HepG2 (cell line): ENCODE results near the gene EHBP1. TPM values are rescaled to one million over a fixed set of nuclear protein-coding genes. Genes with fewer than 3 reads are reported as not detected.
A peak's percentile ranks its signal among the peaks of the same experiment; 100 is the strongest.

Experiments used
- AGO1 ChIP-seq: fragments of 200-400 bp; formaldehyde crosslinking; IDR thresholded peaks from 2 replicates; pipeline ENCODE4 v1.6.1; 2017; ENCODE audit warnings: mild to moderate bottlenecking, low read depth, low read length, moderate library complexity; ENCODE audit not compliant: poor library complexity, severe bottlenecking
- EED ChIP-seq: sonication (generic); formaldehyde crosslinking; IDR thresholded peaks from 2 replicates; pipeline ENCODE4 v1.5.0; 2020; ENCODE audit warnings: mild to moderate bottlenecking, missing genetic modification reagents
- HNF1B ChIP-seq: sonication (generic); formaldehyde crosslinking; IDR thresholded peaks from 2 replicates; pipeline ENCODE4 v1.5.1; 2020; ENCODE audit warnings: mild to moderate bottlenecking, moderate library complexity, missing genetic modification reagents
- HOXD1 ChIP-seq: sonication (generic); formaldehyde crosslinking; IDR thresholded peaks from 2 replicates; pipeline ENCODE4 v1.5.0; 2020; ENCODE audit warnings: missing genetic modification reagents
- MAX ChIP-seq: IDR thresholded peaks from 2 replicates; pipeline ENCODE4 v1.6.1; 2012; ENCODE audit warnings: inconsistent platforms
- PHF21A ChIP-seq: sonication (generic); formaldehyde crosslinking; IDR thresholded peaks from 2 replicates; pipeline ENCODE4 v1.5.0; 2020; ENCODE audit warnings: mild to moderate bottlenecking, missing genetic modification reagents
- REXO4 ChIP-seq: sonication (generic); formaldehyde crosslinking; IDR thresholded peaks from 2 replicates; pipeline ENCODE4 v1.8.0; 2022; ENCODE audit warnings: missing genetic modification reagents, mild to moderate bottlenecking, borderline replicate concordance
- RFXANK ChIP-seq: IDR thresholded peaks from 2 replicates; pipeline ENCODE4 v1.6.1; 2016
- ZBTB38 ChIP-seq: sonication (generic); formaldehyde crosslinking; IDR thresholded peaks from 2 replicates; pipeline ENCODE4 v1.5.1; 2020; ENCODE audit warnings: mild to moderate bottlenecking, missing genetic modification reagents
- ZBTB7A ChIP-seq: sonication (generic); formaldehyde crosslinking; IDR thresholded peaks from 2 replicates; pipeline ENCODE4 v1.8.0; 2022; ENCODE audit warnings: mild to moderate bottlenecking, missing genetic modification reagents
- ZNF138 ChIP-seq: sonication (generic); formaldehyde crosslinking; IDR thresholded peaks from 2 replicates; pipeline ENCODE4 v1.5.0; 2020; ENCODE audit warnings: mild to moderate bottlenecking, low read depth, missing genetic modification reagents
- ZNF230 ChIP-seq: sonication (generic); formaldehyde crosslinking; IDR thresholded peaks from 2 replicates; pipeline ENCODE4 v1.4.0; 2020; ENCODE audit warnings: mild to moderate bottlenecking, missing genetic modification reagents
- ZNF232 ChIP-seq: sonication (generic); formaldehyde crosslinking; IDR thresholded peaks from 2 replicates; pipeline ENCODE4 v1.4.0; 2020; ENCODE audit warnings: missing genetic modification reagents, borderline replicate concordance
- ZNF263 ChIP-seq: sonication (generic); formaldehyde crosslinking; IDR thresholded peaks from 2 replicates; pipeline ENCODE4 v1.4.0; 2020; ENCODE audit warnings: missing genetic modification reagents
- ZNF264 ChIP-seq: sonication (generic); formaldehyde crosslinking; IDR thresholded peaks from 2 replicates; pipeline ENCODE4 v1.4.0; 2020; ENCODE audit warnings: missing genetic modification reagents
- ZNF296 ChIP-seq: sonication (generic); formaldehyde crosslinking; conservative IDR thresholded peaks from 2 replicates; pipeline ENCODE4 v1.5.0; 2020; ENCODE audit warnings: mild to moderate bottlenecking, missing genetic modification reagents
- ZNF430 ChIP-seq: sonication (generic); formaldehyde crosslinking; IDR thresholded peaks from 2 replicates; pipeline ENCODE4 v1.9.0; 2021; ENCODE audit warnings: mild to moderate bottlenecking, missing genetic modification reagents
- ZNF639 ChIP-seq: conservative IDR thresholded peaks from 2 replicates; pipeline ENCODE4 v1.6.1; 2018; ENCODE audit warnings: missing genetic modification reagents
- ZNF704 ChIP-seq: sonication (generic); formaldehyde crosslinking; IDR thresholded peaks from 2 replicates; pipeline ENCODE4 v1.8.1; 2023; ENCODE audit warnings: mild to moderate bottlenecking, inconsistent platforms, moderate library complexity, missing genetic modification reagents, borderline replicate concordance
- ZNF83 ChIP-seq: sonication (generic); formaldehyde crosslinking; IDR thresholded peaks from 2 replicates; pipeline ENCODE4 v1.4.0; 2020; ENCODE audit warnings: missing genetic modification reagents, mild to moderate bottlenecking, borderline replicate concordance
- polyA plus RNA-seq, 8 experiments: library from polyadenylated mRNA; depleted of rRNA in 3 of 8; stranded (reverse) in 7 of 8; unstranded in 1 of 8; fragments of >200 nt; fragmentation: Illumina TruSeq in 4 of 8; extraction: Trizol in 4 of 8; gene quantifications; 2 replicates each; pipeline versions ENCODE4 v1.2.1 to v1.2.3, GENCODE V29; 2011 to 2016; ENCODE audit warnings: low read depth in 4 of 8, missing spikeins in 1 of 8, mixed read lengths in 1 of 8; ENCODE audit not compliant: insufficient read depth in 1 of 8
- total RNA-seq, 5 experiments: library from RNA; depleted of rRNA; stranded (reverse); fragments of >200 nt; fragmentation: Illumina TruSeq; extraction: Trizol; gene quantifications; 2 replicates each; pipeline ENCODE4 v1.2.3, GENCODE V29; 2016; ENCODE audit warnings: low read depth in 1 of 5

Gene EHBP1
- total and polyA plus RNA-seq, 2 of the 13 experiments (the other 11 are each of a cell fraction or from before 2014, with no cell fraction given), result 93.5 to 146 TPM

GRCh38 chr2:63050334-63051041 lies 345.0 kb downstream of the EHBP1 start, which contains the start of gene OTX1 (continued):
- no peak for TF ChIP-seq REXO4 (CRISPR knock-in tag)
- TF ChIP-seq ZNF639 (CRISPR knock-in tag), result no peak
- TF ChIP-seq MAX, result peak; percentile 61
- peak; percentile 23 for TF ChIP-seq PHF21A
- TF ChIP-seq ZNF232 (CRISPR knock-in tag), result no peak
- peak; percentile 90 for TF ChIP-seq AGO1
- TF ChIP-seq ZNF430 (CRISPR knock-in tag), result peak; percentile 86
- TF ChIP-seq HOXD1 (CRISPR knock-in tag), result peak; percentile 100
- 0 out of 2 replicates have a peak, but pooled peaks have one; percentile 10 for TF ChIP-seq RFXANK (CRISPR knock-in tag)
- TF ChIP-seq ZNF83 (CRISPR knock-in tag), result no peak
- no peak for TF ChIP-seq ZNF138 (CRISPR knock-in tag)
- no peak for TF ChIP-seq ZNF704 (CRISPR knock-in tag)
- no peak for TF ChIP-seq ZNF296 (CRISPR knock-in tag)
- peak; percentile 44; the same call in 1 of the 2 replicates for TF ChIP-seq ZBTB38 (CRISPR knock-in tag)
- peak; percentile 45 for TF ChIP-seq ZNF263 (CRISPR knock-in tag)
- peak; percentile 76; the same call in 1 of the 2 replicates for TF ChIP-seq ZBTB7A
- peak; percentile 68; the same call in 1 of the 2 replicates for TF ChIP-seq EED (CRISPR knock-in tag)
- TF ChIP-seq ZNF264 (CRISPR knock-in tag), result no peak
- TF ChIP-seq ZNF230 (CRISPR knock-in tag), result no peak
- TF ChIP-seq HNF1B (CRISPR knock-in tag), result 0 out of 2 replicates have a peak, but pooled peaks have one; percentile 63
